ENCODE data around the gene OR52E1.

OR52E1 gene

DNA sequence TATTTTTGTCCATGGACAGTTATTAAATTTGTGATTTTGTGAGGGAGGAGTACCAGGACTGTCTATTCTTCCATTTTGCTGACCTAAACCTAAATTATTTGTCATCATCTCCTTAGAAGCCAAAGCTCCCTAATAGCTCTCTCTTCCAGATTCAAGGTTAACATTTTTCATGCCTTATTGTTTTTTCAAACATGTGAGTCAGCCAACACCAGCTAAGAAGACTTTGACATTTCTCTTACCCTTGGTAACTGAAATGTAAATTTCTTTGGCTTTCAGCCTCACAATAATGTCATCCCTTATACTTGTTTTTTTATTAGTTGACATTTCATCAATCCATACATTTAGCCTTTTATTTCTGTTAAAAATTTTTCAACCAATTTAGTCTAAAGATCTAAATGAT lies 19.2 kb downstream of the OR52E1 start:
- Histone ChIP-seq H3K9me3 (ENCODE audit: insufficient read depth, low read length) (no peaks in the 10 kb centered on the region), H3K36me3 (replicated peaks; ENCODE audit: low read depth, low read length) (no peaks in the 10 kb centered on the region), H3K4me1 (ENCODE audit: low read length) (no peaks in the 10 kb centered on the region), H3K79me2 (ENCODE audit: low read length) (no peaks in the 10 kb centered on the region), H3K4me3 (ENCODE audit: low read length) (no peak overlapping the region), H3K9ac (ENCODE audit: low read length) (no peak overlapping the region), H4K20me1 (ENCODE audit: insufficient read depth, low read length) (no peaks in the 10 kb centered on the region), H3K4me2 (ENCODE audit: low read length) (no peak overlapping the region), H3K27ac (ENCODE audit: low read length) (no peak overlapping the region), H2AFZ (ENCODE audit: low read depth, low read length) (no peak overlapping the region), H3K27me3 (ENCODE audit: low read depth, low read length) (no peaks in the 10 kb centered on the region)
- TF ChIP-seq EZH2phosphoT487 (IDR thresholded peaks at IDR 0.05; ENCODE audit: low read depth), result no peak
- TF ChIP-seq, protein P1, sequence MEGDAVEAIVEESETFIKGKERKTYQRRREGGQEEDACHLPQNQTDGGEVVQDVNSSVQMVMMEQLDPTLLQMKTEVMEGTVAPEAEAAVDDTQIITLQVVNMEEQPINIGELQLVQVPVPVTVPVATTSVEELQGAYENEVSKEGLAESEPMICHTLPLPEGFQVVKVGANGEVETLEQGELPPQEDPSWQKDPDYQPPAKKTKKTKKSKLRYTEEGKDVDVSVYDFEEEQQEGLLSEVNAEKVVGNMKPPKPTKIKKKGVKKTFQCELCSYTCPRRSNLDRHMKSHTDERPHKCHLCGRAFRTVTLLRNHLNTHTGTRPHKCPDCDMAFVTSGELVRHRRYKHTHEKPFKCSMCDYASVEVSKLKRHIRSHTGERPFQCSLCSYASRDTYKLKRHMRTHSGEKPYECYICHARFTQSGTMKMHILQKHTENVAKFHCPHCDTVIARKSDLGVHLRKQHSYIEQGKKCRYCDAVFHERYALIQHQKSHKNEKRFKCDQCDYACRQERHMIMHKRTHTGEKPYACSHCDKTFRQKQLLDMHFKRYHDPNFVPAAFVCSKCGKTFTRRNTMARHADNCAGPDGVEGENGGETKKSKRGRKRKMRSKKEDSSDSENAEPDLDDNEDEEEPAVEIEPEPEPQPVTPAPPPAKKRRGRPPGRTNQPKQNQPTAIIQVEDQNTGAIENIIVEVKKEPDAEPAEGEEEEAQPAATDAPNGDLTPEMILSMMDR (IDR thresholded peaks at IDR 0.05; ENCODE audit: low read depth, low read length), result no peak

- Histone ChIP-seq H3K4me2 (ENCODE audit: low read length) (no peak overlapping the region), H3K27ac (ENCODE audit: low read length) (no peak overlapping the region), H3K27me3 (ENCODE audit: low read depth, low read length) (no peaks in the 10 kb centered on the region), H3K79me2 (ENCODE audit: low read length) (no peaks in the 10 kb centered on the region), H4K20me1 (ENCODE audit: insufficient read depth, low read length) (no peaks in the 10 kb centered on the region), H3K36me3 (replicated peaks; ENCODE audit: low read depth, low read length) (no peaks in the 10 kb centered on the region), H3K9ac (ENCODE audit: low read length) (no peak overlapping the region), H3K9me3 (ENCODE audit: insufficient read depth, low read length) (no peaks in the 10 kb centered on the region), H3K4me3 (ENCODE audit: low read length) (no peak overlapping the region), H2AFZ (ENCODE audit: low read depth, low read length) (no peak overlapping the region), H3K4me1 (ENCODE audit: low read length) (0 out of 2 replicates have a peak, but pooled peaks cover 3% of the 10 kb centered on the region)
- TF ChIP-seq, protein P1 (IDR thresholded peaks at IDR 0.05; ENCODE audit: low read depth, low read length), result no peak
- TF ChIP-seq EZH2phosphoT487 (IDR thresholded peaks at IDR 0.05; ENCODE audit: low read depth), result no peak
These were observed 21.3 kb downstream of the OR52E1 start for GRCh38 chr11:5090668-5091067.

DNA sequence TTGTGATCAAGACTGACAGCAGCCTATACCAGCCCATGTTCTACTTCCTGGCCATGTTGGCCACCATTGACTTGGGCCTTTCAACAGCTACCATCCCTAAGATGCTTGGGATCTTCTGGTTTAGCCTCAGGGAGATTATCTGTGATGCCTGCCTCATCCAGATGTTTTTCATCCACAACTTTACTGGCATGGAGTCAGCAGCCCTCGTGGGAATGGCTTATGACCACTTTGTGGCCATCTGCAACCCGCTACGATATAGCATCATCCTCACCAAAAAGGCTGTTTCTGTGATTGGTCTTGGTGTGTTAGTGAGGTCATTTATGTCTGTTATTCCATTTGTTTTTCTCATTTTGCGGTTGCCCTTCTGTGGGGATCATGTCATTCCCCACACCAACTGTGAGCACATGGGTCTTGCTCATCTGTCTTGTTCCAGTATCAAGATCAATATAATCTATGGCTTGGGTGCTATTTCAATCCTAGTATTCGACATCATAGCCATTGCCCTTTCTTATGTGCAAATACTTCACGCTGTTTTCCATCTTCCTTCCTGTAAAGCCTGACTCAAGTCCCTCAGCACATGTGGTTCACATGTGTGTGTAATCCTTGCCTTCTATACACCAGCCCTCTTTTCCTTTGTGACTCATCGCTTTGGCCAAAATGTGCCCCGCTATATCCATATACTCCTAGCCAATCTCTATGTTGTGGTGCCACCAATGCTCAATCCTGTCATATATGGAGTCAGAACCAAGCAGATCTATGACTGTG lies 23.6 kb downstream of the OR52E1 start:
- Histone ChIP-seq H3K27me3 (ENCODE audit: low read depth, low read length) (no peaks in the 10 kb centered on the region), H3K36me3 (replicated peaks; ENCODE audit: low read depth, low read length) (no peaks in the 10 kb centered on the region), H3K79me2 (ENCODE audit: low read length) (no peaks in the 10 kb centered on the region), H3K27ac (ENCODE audit: low read length) (no peak overlapping the region), H3K9ac (ENCODE audit: low read length) (no peak overlapping the region), H3K4me2 (ENCODE audit: low read length) (no peak overlapping the region), H3K9me3 (ENCODE audit: insufficient read depth, low read length) (no peaks in the 10 kb centered on the region), H2AFZ (ENCODE audit: low read depth, low read length) (no peak overlapping the region), H3K4me3 (ENCODE audit: low read length) (no peak overlapping the region), H3K4me1 (ENCODE audit: low read length) (0 out of 2 replicates have a peak, but pooled peaks cover 3% of the 10 kb centered on the region), H4K20me1 (ENCODE audit: insufficient read depth, low read length) (no peaks in the 10 kb centered on the region)
- TF ChIP-seq EZH2phosphoT487 (IDR thresholded peaks at IDR 0.05; ENCODE audit: low read depth), result no peak
- TF ChIP-seq, protein P1 (IDR thresholded peaks at IDR 0.05; ENCODE audit: low read depth, low read length), result no peak

DNA sequence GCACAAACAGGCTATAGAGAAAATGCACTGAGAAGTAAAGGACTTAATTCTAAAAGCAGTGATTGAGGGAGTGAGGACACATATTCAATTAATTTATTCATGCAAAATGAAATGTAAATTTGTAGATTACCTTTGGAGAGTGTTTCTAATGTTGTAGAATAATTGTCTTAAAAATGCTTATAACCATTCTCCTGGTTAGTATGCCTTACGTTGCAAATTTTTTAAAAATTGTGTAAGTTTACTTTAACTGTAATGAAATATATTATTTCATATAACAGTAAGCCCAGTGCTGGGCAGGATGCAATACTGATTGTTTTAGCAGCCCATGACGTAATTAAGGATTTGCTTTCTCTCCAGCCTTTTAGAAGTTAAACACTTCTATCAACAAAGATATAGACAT lies 26.6 kb downstream of the OR52E1 start:
- H3K4me3 ChIP-seq (ENCODE audit: low read length), result no peak overlapping the region
- H3K4me2 ChIP-seq (ENCODE audit: low read length), result no peak overlapping the region
- H2AFZ ChIP-seq (ENCODE audit: low read depth, low read length), result no peak overlapping the region
- no peak overlapping the region for H3K9ac ChIP-seq (ENCODE audit: low read length)
- no peaks in the 10 kb centered on the region for H3K9me3 ChIP-seq (ENCODE audit: insufficient read depth, low read length)
- H3K79me2 ChIP-seq (ENCODE audit: low read length), result no peaks in the 10 kb centered on the region
- no peak overlapping the region for H3K27ac ChIP-seq (ENCODE audit: low read length)
- no peaks in the 10 kb centered on the region for H4K20me1 ChIP-seq (ENCODE audit: insufficient read depth, low read length)
- no peaks in the 10 kb centered on the region for H3K27me3 ChIP-seq (ENCODE audit: low read depth, low read length)
- 0 out of 2 replicates have a peak, but pooled peaks cover 3% of the 10 kb centered on the region for H3K4me1 ChIP-seq (ENCODE audit: low read length)
- TF ChIP-seq, protein P1 (IDR thresholded peaks at IDR 0.05; ENCODE audit: low read depth, low read length), result no peak
- no peak for TF ChIP-seq EZH2phosphoT487 (IDR thresholded peaks at IDR 0.05; ENCODE audit: low read depth)
- no peaks in the 10 kb centered on the region for H3K36me3 ChIP-seq (replicated peaks; ENCODE audit: low read depth, low read length)
